HEK293 (cell line): ENCODE data around the gene IDUA.
A peak's percentile ranks its signal among the peaks of the same experiment; 100 is the strongest.
"Not testable (repeated sequence)": the region's sequence is repeated elsewhere in the genome, so short reads cannot be mapped to it uniquely, and the experiment has no call there.

ENCODE experiments used
- CTCF ChIA-PET: fragments of 350-600 bp; formaldehyde crosslinking; extraction: SDS; loops from one replicate; lab custom pipeline; 2021; ENCODE audit warnings: antibody characterized with exemption; lab: Yijun Ruan, JAX
- POLR2A ChIA-PET: fragments of 300-600 bp; formaldehyde crosslinking; extraction: SDS; loops from one replicate; lab custom pipeline; 2020; ENCODE audit warnings: antibody characterized with exemption, inconsistent platforms; lab: Yijun Ruan, JAX
- H3K27ac ChIP-seq: fragments of 200-500 bp; sonication (Bioruptor generic); 2 replicates; pipeline ENCODE4 v1.5.1; 2014; ENCODE audit warnings: low read depth, low read length, control low read depth, inconsistent platforms; ENCODE audit errors: extremely low read depth
- H3K36me3 ChIP-seq, 2 experiments: fragments of 200-500 bp in 1 of 2; sonication (Bioruptor generic) in 1 of 2; 1 replicate in 1 of 2; 2 replicates in 1 of 2; pipeline ENCODE4 v1.5.1; 2014 to 2017; ENCODE audit warnings: inconsistent platforms in 2 of 2, low read length in 2 of 2; ENCODE audit not compliant: control insufficient read depth in 2 of 2, insufficient read depth in 1 of 2
- H3K4me1 ChIP-seq: fragments of 200-500 bp; sonication (Bioruptor generic); 2 replicates; pipeline ENCODE4 v1.5.1; 2014; ENCODE audit warnings: mild to moderate bottlenecking, low read length, inconsistent platforms; ENCODE audit not compliant: control insufficient read depth, insufficient read depth
- H3K4me3 ChIP-seq: 2 replicates; pipeline ENCODE4 v1.5.1; 2011; ENCODE audit warnings: low read depth, mild to moderate bottlenecking, control low read depth, low read length, moderate library complexity
- H3K9me3 ChIP-seq: fragments of 200-500 bp; sonication (Bioruptor generic); 2 replicates; pipeline ENCODE4 v1.5.1; 2014; ENCODE audit warnings: low read depth, low read length, inconsistent platforms; ENCODE audit not compliant: control insufficient read depth, insufficient read depth
- FEZF1 ChIP-seq: fragments of 450-650 bp; formaldehyde crosslinking; IDR thresholded peaks from 2 replicates; pipeline ENCODE4 v1.5.1; 2016; ENCODE audit warnings: missing biosample characterization, missing genetic modification characterization
- KLF9 ChIP-seq: fragments of 450-650 bp; formaldehyde crosslinking; IDR thresholded peaks from 2 replicates; pipeline ENCODE4 v1.5.1; 2016; ENCODE audit warnings: missing biosample characterization, missing genetic modification characterization, low read depth
- OSR2 ChIP-seq: fragments of 450-650 bp; formaldehyde crosslinking; IDR thresholded peaks from 2 replicates; pipeline ENCODE4 v1.5.1; 2016; ENCODE audit warnings: missing biosample characterization, missing genetic modification characterization
- SP2 ChIP-seq: fragments of 450-650 bp; formaldehyde crosslinking; IDR thresholded peaks from 2 replicates; pipeline ENCODE4 v1.5.1; 2016; ENCODE audit warnings: missing biosample characterization, missing genetic modification characterization
- ZFP69B ChIP-seq: fragments of 450-650 bp; formaldehyde crosslinking; IDR thresholded peaks from 2 replicates; pipeline ENCODE4 v1.5.1; 2016; ENCODE audit warnings: missing biosample characterization, missing genetic modification characterization
- ZNF133 ChIP-seq: fragments of 450-650 bp; formaldehyde crosslinking; IDR thresholded peaks from 2 replicates; pipeline ENCODE4 v1.5.1; 2016; ENCODE audit warnings: missing biosample characterization, missing genetic modification characterization
- ZNF157 ChIP-seq: fragments of 450-650 bp; formaldehyde crosslinking; IDR thresholded peaks from 2 replicates; pipeline ENCODE4 v1.5.1; 2016; ENCODE audit warnings: missing biosample characterization, missing genetic modification characterization
- ZNF169 ChIP-seq: fragments of 450-650 bp; formaldehyde crosslinking; IDR thresholded peaks from 2 replicates; pipeline ENCODE4 v1.5.1; 2016; ENCODE audit warnings: missing biosample characterization, missing genetic modification characterization
- ZNF248 ChIP-seq: fragments of 450-650 bp; formaldehyde crosslinking; IDR thresholded peaks from 2 replicates; pipeline ENCODE4 v1.5.1; 2017; ENCODE audit warnings: missing biosample characterization, missing genetic modification characterization
- ZNF335 ChIP-seq: fragments of 450-650 bp; formaldehyde crosslinking; conservative IDR thresholded peaks from 2 replicates; pipeline ENCODE4 v1.5.1; 2016; ENCODE audit warnings: missing biosample characterization, missing genetic modification characterization
- ZNF404 ChIP-seq: fragments of 450-650 bp; formaldehyde crosslinking; IDR thresholded peaks from 2 replicates; pipeline ENCODE4 v1.5.1; 2017; ENCODE audit warnings: missing biosample characterization, missing genetic modification characterization
- ZNF521 ChIP-seq: fragments of 450-650 bp; formaldehyde crosslinking; IDR thresholded peaks from 2 replicates; pipeline ENCODE4 v1.5.1; 2017; ENCODE audit warnings: missing biosample characterization, mild to moderate bottlenecking, missing genetic modification characterization
- ZNF529 ChIP-seq: fragments of 450-650 bp; formaldehyde crosslinking; IDR thresholded peaks from 2 replicates; pipeline ENCODE4 v1.5.1; 2017; ENCODE audit warnings: missing genetic modification characterization, missing biosample characterization; ENCODE audit not compliant: insufficient replicate concordance
- ZNF555 ChIP-seq: fragments of 450-650 bp; formaldehyde crosslinking; conservative IDR thresholded peaks from 2 replicates; pipeline ENCODE4 v1.5.1; 2017; ENCODE audit warnings: missing biosample characterization, mild to moderate bottlenecking, missing genetic modification characterization, inconsistent platforms
- ZNF571 ChIP-seq: fragments of 450-650 bp; formaldehyde crosslinking; IDR thresholded peaks from 2 replicates; pipeline ENCODE4 v1.5.0; 2017; ENCODE audit warnings: missing biosample characterization, missing genetic modification characterization
- ZNF707 ChIP-seq: fragments of 450-650 bp; formaldehyde crosslinking; IDR thresholded peaks from 2 replicates; pipeline ENCODE4 v1.5.1; 2016; ENCODE audit warnings: missing biosample characterization, missing genetic modification characterization
- ZNF747 ChIP-seq: fragments of 450-650 bp; formaldehyde crosslinking; IDR thresholded peaks from 2 replicates; pipeline ENCODE4 v1.5.1; 2016; ENCODE audit warnings: missing biosample characterization, missing genetic modification characterization
- ZNF777 ChIP-seq: fragments of 450-650 bp; formaldehyde crosslinking; IDR thresholded peaks from 2 replicates; pipeline ENCODE4 v1.5.1; 2017; ENCODE audit warnings: missing biosample characterization, missing genetic modification characterization, borderline replicate concordance
- ZNF791 ChIP-seq: fragments of 450-650 bp; formaldehyde crosslinking; IDR thresholded peaks from 2 replicates; pipeline ENCODE4 v1.5.1; 2016; ENCODE audit warnings: missing biosample characterization, missing genetic modification characterization
- TF ChIP-seq, protein P1 (sequence below): fragments of 450-650 bp; formaldehyde crosslinking; IDR thresholded peaks from 2 replicates; pipeline ENCODE4 v1.5.1; 2016; ENCODE audit warnings: missing biosample characterization, missing genetic modification characterization
- TF ChIP-seq, protein P2 (sequence below): fragments of 450-650 bp; formaldehyde crosslinking; IDR thresholded peaks from 2 replicates; pipeline ENCODE4 v1.5.1; 2016; ENCODE audit warnings: missing biosample characterization, missing genetic modification characterization

Gene IDUA

DNA sequence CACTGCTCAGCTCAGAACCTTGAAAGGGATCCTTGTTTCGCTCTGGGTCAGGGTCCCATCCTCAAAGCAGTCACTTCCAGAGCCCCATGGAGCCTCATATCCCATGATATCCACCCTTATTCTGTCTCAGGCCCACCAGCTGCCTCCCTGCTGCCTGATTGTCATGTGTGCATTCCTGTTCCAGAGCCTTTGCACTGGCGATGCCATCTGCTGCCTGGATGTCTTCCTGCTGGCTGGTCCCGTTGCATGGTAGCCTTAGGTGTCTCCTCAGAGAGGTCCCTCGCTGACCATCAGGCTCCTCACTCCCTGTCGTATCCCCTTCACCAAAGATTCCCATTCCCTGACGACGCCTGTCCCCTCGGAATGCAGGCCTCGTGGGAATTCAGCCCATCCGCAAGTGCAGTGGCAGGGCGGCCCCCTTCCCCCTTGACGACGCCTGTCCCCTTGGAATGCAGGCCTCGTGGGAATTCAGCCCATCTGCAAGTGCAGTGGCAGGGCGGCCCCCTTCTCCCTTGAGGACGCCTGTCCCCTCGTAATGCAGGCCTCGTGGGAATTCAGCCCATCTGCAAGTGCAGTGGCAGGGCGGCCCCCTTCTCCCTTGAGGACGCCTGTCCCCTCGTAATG, 12.5 kb downstream of the IDUA start:
- H3K36me3 ChIP-seq, H3K4me1 ChIP-seq, POLR2A ChIA-PET, H3K9me3 ChIP-seq, H3K4me3 ChIP-seq: not testable (repeated sequence)
- TF ChIP-seq ZNF335 (tag by site-specific recombination): 0 out of 2 replicates have a peak, but pooled peaks have one; percentile 17
- TF ChIP-seq, all 188 proteins: peak for 1; not testable (repeated sequence) for 187
- CTCF ChIA-PET, H3K27ac ChIP-seq: not testable (repeated sequence)

DNA sequence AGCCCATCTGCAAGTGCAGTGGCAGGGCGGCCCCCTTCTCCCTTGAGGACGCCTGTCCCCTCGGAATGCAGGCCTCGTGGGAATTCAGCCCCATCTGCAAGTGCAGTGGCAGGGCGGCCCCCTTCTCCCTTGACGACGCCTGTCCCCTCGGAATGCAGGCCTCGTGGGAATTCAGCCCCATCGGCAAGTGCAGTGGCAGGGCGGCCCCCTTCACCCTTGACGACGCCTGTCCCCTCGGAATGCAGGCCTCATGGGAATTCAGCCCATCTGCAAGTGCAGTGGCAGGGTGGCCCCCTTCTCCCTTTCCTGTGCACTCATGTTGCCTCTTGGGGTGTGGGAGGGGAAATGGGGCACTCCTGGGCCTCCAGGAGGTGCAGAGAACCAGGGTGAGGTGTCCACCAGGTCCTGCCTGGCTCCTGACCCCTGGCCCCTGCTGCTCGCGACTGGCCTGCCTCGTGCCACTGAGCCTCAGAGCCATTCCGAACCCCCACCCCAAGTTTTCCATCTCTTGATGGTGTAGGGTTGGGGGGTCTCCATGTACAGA, 13.1 kb downstream of the IDUA start:
- H3K9me3 ChIP-seq: no peaks in the 10 kb centered on the region
- ChIA-PET CTCF (no interaction called here), POLR2A (no interaction called here)
- H3K4me3 ChIP-seq: no peak overlapping the region
- H3K36me3 ChIP-seq: no peaks in the 10 kb centered on the region
- no peaks in the 10 kb centered on the region; the same call in 1 of the 2 replicates for H3K4me1 ChIP-seq
- TF ChIP-seq ZFP69B (tag by site-specific recombination) (no peak), ZNF791 (no peak), SP2 (no peak), ZNF571 (tag by site-specific recombination) (no peak), ZNF157 (tag by site-specific recombination) (no peak), ZNF133 (tag by site-specific recombination) (no peak), ZNF521 (tag by site-specific recombination) (no peak), KLF9 (tag by site-specific recombination) (no peak), ZNF555 (tag by site-specific recombination) (no peak)
- TF ChIP-seq, protein P1, sequence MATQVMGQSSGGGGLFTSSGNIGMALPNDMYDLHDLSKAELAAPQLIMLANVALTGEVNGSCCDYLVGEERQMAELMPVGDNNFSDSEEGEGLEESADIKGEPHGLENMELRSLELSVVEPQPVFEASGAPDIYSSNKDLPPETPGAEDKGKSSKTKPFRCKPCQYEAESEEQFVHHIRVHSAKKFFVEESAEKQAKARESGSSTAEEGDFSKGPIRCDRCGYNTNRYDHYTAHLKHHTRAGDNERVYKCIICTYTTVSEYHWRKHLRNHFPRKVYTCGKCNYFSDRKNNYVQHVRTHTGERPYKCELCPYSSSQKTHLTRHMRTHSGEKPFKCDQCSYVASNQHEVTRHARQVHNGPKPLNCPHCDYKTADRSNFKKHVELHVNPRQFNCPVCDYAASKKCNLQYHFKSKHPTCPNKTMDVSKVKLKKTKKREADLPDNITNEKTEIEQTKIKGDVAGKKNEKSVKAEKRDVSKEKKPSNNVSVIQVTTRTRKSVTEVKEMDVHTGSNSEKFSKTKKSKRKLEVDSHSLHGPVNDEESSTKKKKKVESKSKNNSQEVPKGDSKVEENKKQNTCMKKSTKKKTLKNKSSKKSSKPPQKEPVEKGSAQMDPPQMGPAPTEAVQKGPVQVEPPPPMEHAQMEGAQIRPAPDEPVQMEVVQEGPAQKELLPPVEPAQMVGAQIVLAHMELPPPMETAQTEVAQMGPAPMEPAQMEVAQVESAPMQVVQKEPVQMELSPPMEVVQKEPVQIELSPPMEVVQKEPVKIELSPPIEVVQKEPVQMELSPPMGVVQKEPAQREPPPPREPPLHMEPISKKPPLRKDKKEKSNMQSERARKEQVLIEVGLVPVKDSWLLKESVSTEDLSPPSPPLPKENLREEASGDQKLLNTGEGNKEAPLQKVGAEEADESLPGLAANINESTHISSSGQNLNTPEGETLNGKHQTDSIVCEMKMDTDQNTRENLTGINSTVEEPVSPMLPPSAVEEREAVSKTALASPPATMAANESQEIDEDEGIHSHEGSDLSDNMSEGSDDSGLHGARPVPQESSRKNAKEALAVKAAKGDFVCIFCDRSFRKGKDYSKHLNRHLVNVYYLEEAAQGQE (tag by site-specific recombination): no peak
- TF ChIP-seq, all 188 proteins: peak for 0
- no peak overlapping the region for H3K27ac ChIP-seq

DNA sequence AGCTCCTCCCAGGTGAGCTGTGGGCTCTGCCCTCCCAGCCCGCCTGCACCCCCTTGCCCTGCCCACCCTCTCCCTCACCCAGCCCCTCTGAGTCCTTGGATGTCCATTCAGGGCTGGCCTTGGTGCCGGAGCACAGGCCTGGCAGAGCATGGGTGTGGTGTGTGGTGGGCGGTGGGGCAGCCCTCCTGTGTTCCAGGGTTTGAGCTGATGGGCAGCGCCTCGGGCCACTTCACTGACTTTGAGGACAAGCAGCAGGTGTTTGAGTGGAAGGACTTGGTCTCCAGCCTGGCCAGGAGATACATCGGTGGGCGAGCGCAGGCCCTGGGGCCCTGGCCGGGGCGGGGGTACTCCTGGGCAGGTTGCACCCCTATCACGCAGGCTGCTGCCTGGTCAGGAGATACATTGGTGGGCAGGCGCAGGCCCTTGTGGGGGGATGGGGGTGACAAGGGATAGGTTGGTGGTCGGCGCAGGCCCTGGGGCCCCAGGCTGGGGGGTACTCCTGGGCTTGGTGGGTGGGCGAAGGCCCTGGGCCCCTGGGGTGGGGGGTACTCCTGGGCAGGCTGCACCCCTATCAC, 13.9 kb downstream of the IDUA start:
- H3K9me3 ChIP-seq: no peaks in the 10 kb centered on the region
- H3K4me1 ChIP-seq: no peaks in the 10 kb centered on the region; the same call in 1 of the 2 replicates
- H3K27ac ChIP-seq: no peak overlapping the region
- ChIA-PET POLR2A (no interaction called here), CTCF (no interaction called here)
- no peaks in the 10 kb centered on the region for H3K36me3 ChIP-seq
- no peak overlapping the region for H3K4me3 ChIP-seq
- no peak for TF ChIP-seq ZNF169 (tag by site-specific recombination)
- no peak for TF ChIP-seq ZNF707 (tag by site-specific recombination)
- no peak for TF ChIP-seq ZNF747 (tag by site-specific recombination)
- TF ChIP-seq OSR2 (tag by site-specific recombination): no peak
- no peak for TF ChIP-seq FEZF1 (tag by site-specific recombination)
- TF ChIP-seq ZNF529 (tag by site-specific recombination): no peak
- TF ChIP-seq, protein P2, sequence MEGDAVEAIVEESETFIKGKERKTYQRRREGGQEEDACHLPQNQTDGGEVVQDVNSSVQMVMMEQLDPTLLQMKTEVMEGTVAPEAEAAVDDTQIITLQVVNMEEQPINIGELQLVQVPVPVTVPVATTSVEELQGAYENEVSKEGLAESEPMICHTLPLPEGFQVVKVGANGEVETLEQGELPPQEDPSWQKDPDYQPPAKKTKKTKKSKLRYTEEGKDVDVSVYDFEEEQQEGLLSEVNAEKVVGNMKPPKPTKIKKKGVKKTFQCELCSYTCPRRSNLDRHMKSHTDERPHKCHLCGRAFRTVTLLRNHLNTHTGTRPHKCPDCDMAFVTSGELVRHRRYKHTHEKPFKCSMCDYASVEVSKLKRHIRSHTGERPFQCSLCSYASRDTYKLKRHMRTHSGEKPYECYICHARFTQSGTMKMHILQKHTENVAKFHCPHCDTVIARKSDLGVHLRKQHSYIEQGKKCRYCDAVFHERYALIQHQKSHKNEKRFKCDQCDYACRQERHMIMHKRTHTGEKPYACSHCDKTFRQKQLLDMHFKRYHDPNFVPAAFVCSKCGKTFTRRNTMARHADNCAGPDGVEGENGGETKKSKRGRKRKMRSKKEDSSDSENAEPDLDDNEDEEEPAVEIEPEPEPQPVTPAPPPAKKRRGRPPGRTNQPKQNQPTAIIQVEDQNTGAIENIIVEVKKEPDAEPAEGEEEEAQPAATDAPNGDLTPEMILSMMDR: no peak
- TF ChIP-seq, protein P1 (tag by site-specific recombination): no peak
- TF ChIP-seq ZNF777: no peak
- no peak for TF ChIP-seq ZNF248 (tag by site-specific recombination)
- TF ChIP-seq ZNF133 (tag by site-specific recombination): no peak
- no peak for TF ChIP-seq ZNF404 (tag by site-specific recombination)
